Activated naive CD4-positive, alpha-beta T cell treated with anti-CD3 and anti-CD28 coated beads, Interleukin-2, amount 10 ng/mL, durations not matched to agents 7 days and 5 days (primary cell): ENCODE data around the gene PRKD2.

Experiments
- CTCF ChIA-PET: fragments of 350-600 bp; sonication (Branson Sonifier 250); formaldehyde crosslinking; loops from one replicate; lab custom pipeline; 2021; ENCODE audit warnings: antibody characterized with exemption; lab: Charles Lee
- DNase-seq: peaks from one replicate; pipeline ENCODE4 v3.0.0-alpha.2; 2020
- H3K27ac Mint-ChIP-seq: one replicate; pipeline ENCODE4 v1.8.0; 2021; ENCODE audit warnings: mild to moderate bottlenecking, moderate library complexity, mixed read lengths
- H3K27me3 Mint-ChIP-seq: one replicate; pipeline ENCODE4 v1.8.0; 2021; ENCODE audit warnings: mild to moderate bottlenecking, mixed read lengths
- H3K36me3 Mint-ChIP-seq: one replicate; pipeline ENCODE4 v1.8.0; 2021; ENCODE audit warnings: mixed read lengths
- H3K4me1 Mint-ChIP-seq: one replicate; pipeline ENCODE4 v1.8.0; 2021; ENCODE audit warnings: mixed read lengths
- H3K4me3 Mint-ChIP-seq: one replicate; pipeline ENCODE4 v1.8.0; 2021; ENCODE audit warnings: mild to moderate bottlenecking, moderate library complexity, mixed read lengths
- H3K9me3 Mint-ChIP-seq: one replicate; pipeline ENCODE4 v1.8.0; 2021; ENCODE audit warnings: mixed read lengths

PRKD2 gene

DNA sequence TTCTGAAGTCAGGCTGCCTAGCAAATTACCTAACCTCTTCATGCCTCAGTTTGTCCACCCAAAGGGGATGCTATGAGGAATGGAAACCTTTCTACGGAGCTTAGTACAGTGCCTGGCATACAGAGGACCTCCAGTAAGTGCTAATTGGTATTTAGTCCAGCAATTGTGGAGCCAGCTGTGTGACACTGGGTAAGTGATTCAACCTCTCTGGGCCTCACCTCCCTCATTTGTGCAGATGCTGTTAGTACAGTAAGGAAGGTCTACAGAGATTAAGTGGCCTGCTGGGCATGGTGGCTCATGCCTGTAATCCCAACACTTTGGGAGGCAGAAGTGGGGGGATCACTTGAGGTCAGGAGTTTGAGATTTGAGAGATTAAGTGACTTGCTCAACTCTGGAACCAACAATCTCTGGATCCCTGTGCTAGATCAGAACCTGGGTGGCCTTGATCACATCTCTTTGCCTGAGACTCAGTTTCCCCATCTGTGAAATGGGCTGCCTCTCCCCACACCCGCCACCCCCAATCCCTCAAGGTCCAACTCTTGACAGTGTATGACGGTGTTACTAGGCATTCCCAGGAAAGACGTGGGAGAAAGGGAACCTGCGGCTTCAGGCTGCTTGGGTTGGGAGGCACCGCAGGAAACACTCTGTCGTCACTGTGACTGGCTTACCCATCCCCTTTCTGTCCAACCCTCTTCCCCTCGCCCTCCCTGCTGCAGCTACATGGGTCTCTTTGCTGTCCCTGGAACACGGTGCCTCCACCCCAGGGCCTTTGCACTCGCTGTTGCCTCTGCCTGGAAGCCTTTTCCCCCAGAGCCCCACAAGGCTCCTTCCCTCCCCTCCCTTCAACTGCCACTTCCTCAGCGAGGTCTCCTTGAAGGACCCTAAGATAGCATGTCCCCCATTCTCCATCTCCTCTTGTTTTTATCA lies 18.3 kb downstream of the PRKD2 start:
- no peaks in the 10 kb centered on the region for H3K4me1 Mint-ChIP-seq
- DNase-seq, result no peak
- peaks cover 65% of the 10 kb centered on the region for H3K36me3 Mint-ChIP-seq
- H3K27ac Mint-ChIP-seq, result peak overlapping the region; percentile 55
- CTCF ChIA-PET, result no interaction called here
- H3K27me3 Mint-ChIP-seq, result no peaks in the 10 kb centered on the region
- no peaks in the 10 kb centered on the region for H3K9me3 Mint-ChIP-seq
- no peak overlapping the region for H3K4me3 Mint-ChIP-seq

DNA sequence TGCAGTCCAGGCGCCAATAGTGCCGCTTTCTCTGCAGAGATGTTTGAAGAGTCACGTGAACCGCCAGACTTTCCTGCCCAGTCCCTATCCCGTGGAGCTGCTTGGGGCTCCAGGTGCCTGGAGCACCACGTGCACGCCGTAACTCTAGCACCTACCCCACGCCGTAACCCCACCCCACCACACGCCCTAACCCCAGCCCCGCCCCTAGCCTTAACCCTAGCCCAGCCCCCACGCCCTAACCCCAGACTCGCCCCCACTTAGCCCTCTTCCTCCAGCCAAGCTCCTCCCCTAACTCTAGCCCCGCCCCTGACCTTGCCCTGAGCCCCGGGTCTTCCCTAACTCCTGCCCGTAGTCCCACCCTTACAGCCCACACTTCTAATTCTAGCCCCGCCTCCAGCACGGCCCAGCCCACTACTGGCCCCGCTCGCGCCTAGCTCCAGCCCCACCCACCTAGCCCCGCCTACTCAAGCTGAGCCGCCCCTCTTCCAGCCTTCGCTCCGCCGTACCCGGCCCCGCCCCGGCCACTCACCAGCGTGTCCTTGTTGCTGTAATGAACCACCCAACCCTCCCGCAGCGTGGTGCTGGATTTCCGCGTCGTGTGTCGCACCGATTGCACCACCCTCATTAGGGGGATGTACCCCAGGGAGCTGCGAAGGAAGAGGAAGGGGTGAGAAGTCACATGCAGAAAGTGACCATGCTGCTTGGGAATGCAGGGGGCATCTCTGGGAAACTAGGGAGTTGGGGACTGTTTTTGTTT lies 19.5 kb downstream of the PRKD2 start:
- no peaks in the 10 kb centered on the region for H3K4me1 Mint-ChIP-seq
- no peaks in the 10 kb centered on the region for H3K27me3 Mint-ChIP-seq
- H3K9me3 Mint-ChIP-seq, result no peaks in the 10 kb centered on the region
- H3K27ac Mint-ChIP-seq, result no peak overlapping the region
- peaks cover 73% of the 10 kb centered on the region for H3K36me3 Mint-ChIP-seq
- no peak overlapping the region for H3K4me3 Mint-ChIP-seq
- peak; percentile 51 for DNase-seq
- CTCF ChIA-PET, result no interaction called here

DNA sequence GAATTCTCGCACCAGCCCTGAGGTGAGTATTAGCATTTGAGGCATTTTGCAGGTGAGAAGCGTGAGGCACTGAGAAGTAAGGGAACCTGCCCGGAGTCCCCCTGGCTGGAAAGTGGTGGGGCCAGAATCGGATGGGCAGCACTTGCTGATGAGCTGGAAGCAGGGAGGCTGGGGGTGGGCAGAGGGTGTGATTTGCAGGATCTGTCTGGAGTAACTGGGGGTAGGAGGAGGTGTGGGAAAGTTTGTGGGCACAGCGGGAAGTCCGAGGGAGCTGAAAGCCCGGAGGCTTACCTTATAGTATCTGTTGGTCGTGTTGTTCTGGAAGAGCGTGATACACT lies 20.1 kb downstream of the PRKD2 start:
- Mint-ChIP-seq H3K4me3 (no peak overlapping the region), H3K27me3 (no peaks in the 10 kb centered on the region), H3K9me3 (no peaks in the 10 kb centered on the region), H3K36me3 (peaks cover 74% of the 10 kb centered on the region), H3K27ac (no peak overlapping the region), H3K4me1 (no peaks in the 10 kb centered on the region)
- CTCF ChIA-PET, result no interaction called here
- no peak for DNase-seq

DNA sequence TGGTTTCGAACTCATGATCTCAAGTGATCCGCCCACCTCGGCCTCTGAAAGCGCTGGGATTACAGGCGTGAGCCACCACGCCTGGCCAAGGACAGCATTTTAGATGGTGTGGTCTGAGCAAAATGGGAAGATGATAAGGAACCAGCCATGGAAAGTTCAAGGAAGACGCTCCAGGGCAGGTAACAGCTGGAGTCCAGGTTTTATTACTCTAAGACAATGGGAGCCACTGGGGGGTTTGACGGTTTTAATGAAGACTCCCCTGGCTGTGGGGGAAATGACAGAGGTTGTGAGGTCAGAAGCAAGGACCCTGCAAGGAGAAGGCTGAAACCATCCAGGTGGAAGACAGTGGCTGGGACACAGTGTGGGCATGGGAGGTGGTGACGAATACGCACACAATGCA lies 20.9 kb downstream of the PRKD2 start:
- H3K36me3 Mint-ChIP-seq, result peaks cover 76% of the 10 kb centered on the region
- H3K27me3 Mint-ChIP-seq, result no peaks in the 10 kb centered on the region
- H3K4me3 Mint-ChIP-seq, result no peak overlapping the region
- no peaks in the 10 kb centered on the region for H3K4me1 Mint-ChIP-seq
- no peaks in the 10 kb centered on the region for H3K9me3 Mint-ChIP-seq
- no peak for DNase-seq
- H3K27ac Mint-ChIP-seq, result no peak overlapping the region
- CTCF ChIA-PET, result no interaction called here

DNA sequence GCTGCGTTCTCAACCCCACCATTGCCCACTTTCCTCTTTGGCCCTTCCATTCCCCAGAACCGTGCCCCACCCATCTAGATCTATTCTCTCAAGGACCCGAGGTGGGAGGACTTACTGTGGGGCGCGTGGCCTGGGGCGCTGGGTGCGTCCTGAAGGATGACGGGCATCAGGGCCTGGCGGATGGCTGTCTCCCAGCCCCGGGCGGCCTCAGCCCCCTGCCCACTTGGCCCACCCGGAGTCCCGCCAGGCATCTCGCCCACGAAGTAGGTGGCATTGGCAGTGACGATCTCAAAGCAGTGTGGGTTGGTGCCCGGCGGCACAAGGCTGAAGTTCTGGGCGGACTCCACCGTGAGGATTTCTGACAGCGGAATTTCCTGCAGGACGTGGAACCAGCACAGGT lies 23.2 kb downstream of the PRKD2 start:
- no peak for DNase-seq
- Mint-ChIP-seq H3K27me3 (no peaks in the 10 kb centered on the region), H3K4me1 (no peaks in the 10 kb centered on the region), H3K4me3 (no peak overlapping the region), H3K27ac (no peak overlapping the region), H3K9me3 (no peaks in the 10 kb centered on the region), H3K36me3 (peaks cover 82% of the 10 kb centered on the region)
- CTCF ChIA-PET, result no interaction called here

DNA sequence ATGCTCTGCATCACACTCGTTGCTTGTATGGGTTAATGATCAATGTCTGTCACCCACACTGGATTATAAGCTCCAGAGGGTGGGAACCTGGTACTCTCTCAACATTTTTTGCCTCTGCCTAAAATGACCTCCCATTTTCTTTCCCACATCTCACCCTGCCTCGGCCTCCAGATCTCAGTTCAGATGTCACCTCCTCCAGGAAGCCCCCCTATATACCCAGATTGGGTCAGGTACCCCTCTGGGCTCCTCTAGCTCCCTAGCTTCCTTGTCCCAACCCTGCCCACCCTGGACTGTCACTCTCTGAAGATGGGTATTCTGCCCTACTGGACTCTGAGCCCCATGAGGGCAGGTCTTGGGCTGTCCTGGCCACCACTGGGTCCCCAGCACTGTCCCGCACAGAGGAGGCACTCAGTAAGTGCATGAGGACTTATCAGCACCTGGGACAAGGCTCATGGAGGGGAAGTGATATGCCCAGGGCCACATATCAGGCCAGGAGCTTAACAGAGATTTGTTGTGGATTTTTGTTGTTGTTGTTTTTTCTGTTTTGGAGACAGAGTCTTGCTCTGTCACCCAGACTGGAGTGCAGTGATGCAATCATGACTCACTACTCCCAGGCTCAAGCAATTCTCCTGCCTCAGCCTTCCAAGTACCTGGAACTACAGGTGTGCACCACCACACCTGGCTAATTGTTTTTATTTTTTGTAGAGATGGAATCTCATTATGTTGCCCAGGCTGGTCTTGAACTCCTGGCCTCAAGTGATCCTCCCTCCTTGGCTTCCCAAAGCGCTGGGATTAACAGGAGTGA lies 23.8 kb downstream of the PRKD2 start:
- CTCF ChIA-PET, result no interaction called here

DNA sequence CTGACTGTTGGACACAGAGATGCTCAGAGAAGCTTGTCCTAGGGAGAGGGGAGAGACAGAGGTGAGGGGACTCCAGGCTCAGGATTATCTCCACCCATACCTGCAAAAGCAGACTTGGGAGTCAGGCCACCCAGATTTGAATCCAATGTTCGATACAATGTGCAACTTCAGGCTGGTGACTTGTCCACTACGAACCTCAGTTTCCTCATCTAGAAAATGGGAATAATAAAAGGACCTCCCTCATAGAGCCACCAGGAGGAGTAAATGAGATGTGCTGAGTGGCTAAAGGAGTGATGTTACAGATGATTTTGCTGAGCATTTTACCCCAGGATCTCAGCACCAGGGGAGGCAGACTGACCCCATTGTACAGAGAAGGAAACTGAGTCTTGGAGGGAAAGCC lies 25.0 kb downstream of the PRKD2 start:
- Mint-ChIP-seq H3K9me3 (no peaks in the 10 kb centered on the region), H3K27ac (no peak overlapping the region), H3K27me3 (no peaks in the 10 kb centered on the region), H3K36me3 (peaks cover 77% of the 10 kb centered on the region), H3K4me1 (no peaks in the 10 kb centered on the region), H3K4me3 (no peak overlapping the region)
- DNase-seq, result no peak
- CTCF ChIA-PET, result interaction anchor here (1.3 to 2.0 kb wide), 3 partner anchors 13 to 79 kb away, joined by 4 to 6 read pairs (median 4); no protein-coding TSS in a partner anchor

More for the DNA sequence above, 23.8 kb downstream of the PRKD2 start:
- Mint-ChIP-seq H3K4me3 (no peak overlapping the region), H3K27me3 (no peaks in the 10 kb centered on the region), H3K9me3 (no peaks in the 10 kb centered on the region), H3K27ac (no peak overlapping the region), H3K36me3 (peaks cover 78% of the 10 kb centered on the region), H3K4me1 (no peaks in the 10 kb centered on the region)
- no peak for DNase-seq

DNA sequence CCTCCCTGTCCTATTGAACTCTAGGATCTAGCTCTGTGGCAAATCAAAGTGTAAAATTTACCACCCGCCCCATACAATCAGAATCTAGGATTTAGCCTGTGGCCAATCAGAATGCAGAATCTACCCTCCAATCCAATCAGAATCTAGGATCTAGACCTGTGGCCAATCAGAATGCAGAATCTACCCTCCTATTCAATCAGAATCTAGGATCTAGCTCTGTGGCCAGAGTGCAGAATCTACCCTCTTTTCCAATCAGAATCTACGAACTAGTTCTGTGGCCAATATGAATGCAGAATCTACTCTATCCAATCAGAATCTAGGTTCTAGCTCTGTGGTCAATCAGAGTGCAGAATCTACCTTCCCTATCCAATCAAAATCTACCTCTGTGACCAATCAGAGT lies 25.8 kb downstream of the PRKD2 start:
- CTCF ChIA-PET, result interaction anchor here (1.0 to 2.0 kb wide), 6 partner anchors 14 to 78 kb away, joined by 3 to 6 read pairs (median 4); no protein-coding TSS in a partner anchor
- H3K4me1 Mint-ChIP-seq, result no peaks in the 10 kb centered on the region

DNA sequence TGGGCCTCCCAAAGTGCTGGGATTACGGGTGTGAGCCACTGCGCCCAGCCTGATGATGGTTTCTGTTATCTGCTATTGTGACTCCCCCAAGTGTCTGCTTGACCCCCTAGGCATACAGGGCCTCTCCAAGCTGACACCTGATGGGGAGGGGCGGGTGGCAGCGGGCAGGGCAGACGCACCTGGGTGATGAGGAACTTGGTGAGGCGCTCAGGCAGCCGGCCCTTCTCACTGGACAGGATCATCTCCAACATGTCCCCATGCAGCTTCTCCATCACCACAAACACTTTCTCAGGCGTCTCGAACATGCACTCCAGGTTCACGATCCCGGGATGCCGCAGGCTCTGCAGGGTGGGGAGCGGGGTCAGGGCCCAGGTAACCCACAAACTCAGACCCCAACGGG lies 27.6 kb downstream of the PRKD2 start:
- Mint-ChIP-seq H3K4me3 (no peak overlapping the region), H3K27ac (no peak overlapping the region), H3K9me3 (no peaks in the 10 kb centered on the region), H3K36me3 (peaks cover 76% of the 10 kb centered on the region), H3K4me1 (no peaks in the 10 kb centered on the region), H3K27me3 (no peaks in the 10 kb centered on the region)
- CTCF ChIA-PET, result no interaction called here
- no peak for DNase-seq

More for the DNA sequence above, 25.8 kb downstream of the PRKD2 start:
- Mint-ChIP-seq H3K9me3 (no peaks in the 10 kb centered on the region), H3K36me3 (peaks cover 74% of the 10 kb centered on the region), H3K27me3 (no peaks in the 10 kb centered on the region), H3K4me3 (no peak overlapping the region), H3K27ac (peak overlapping the region; percentile 7)
- DNase-seq, result no peak

DNA sequence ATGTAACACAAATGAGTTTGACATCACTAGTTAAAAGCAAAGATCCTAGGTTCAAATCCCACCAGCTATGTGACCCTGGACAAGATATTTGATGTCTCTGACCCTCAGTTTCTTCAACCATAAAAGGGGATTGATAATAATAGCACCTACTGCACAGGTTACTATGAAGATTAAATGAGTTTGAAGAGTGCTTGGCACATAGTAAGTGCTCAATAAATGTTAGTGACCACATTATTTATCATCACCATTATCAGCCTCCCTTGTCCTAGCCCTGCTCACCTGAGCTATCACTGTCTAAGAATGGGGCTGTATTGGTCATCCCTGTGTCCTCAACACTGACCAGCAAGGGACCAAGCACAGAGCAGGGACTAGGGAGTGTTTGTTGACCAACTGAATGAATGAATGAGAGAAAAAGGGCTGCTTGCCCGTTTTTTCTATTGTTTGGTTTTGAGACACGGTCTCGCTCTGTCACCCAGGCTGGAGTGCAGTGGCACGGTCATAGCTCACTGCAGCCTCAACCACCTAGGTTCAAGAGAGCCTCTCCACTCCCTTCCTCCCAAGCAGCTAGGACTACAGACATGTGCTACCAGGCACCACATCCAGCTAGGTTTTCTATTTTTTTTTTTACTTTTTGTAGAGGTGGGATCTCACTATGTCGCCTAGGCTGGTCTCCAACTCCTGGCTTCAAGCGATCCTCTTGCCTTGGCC lies 29.3 kb downstream of the PRKD2 start:
- peaks cover 68% of the 10 kb centered on the region for H3K36me3 Mint-ChIP-seq
- no peaks in the 10 kb centered on the region for H3K27me3 Mint-ChIP-seq
- no peak overlapping the region for H3K4me3 Mint-ChIP-seq
- DNase-seq, result no peak
- H3K9me3 Mint-ChIP-seq, result no peaks in the 10 kb centered on the region
- H3K4me1 Mint-ChIP-seq, result no peaks in the 10 kb centered on the region
- CTCF ChIA-PET, result interaction anchor here (1.0 to 1.2 kb wide), 2 partner anchors 25 to 42 kb away, joined by 3 to 4 read pairs; no protein-coding TSS in a partner anchor
- peak overlapping the region; percentile 42 for H3K27ac Mint-ChIP-seq

DNA sequence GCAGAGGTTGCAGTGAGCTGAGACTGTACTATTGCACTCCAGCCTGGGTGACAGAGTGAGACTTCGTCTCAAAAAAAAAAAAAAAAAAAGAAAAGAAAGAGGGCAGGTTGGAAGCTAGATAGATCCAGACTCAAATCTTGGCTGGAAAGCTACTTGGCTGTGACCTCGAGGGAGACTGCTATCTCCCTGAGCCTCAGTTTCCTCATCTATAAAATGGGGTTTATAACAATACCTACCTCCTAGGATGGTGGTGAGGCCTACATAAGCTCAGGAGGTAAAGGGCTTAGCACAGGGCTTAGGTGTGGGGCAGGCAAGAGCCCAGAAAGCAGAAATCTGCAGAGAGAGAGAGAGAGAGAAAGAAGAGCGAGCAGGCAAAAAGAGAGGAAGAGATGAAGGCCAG lies 31.7 kb downstream of the PRKD2 start:
- Mint-ChIP-seq H3K4me1 (no peaks in the 10 kb centered on the region), H3K27ac (no peak overlapping the region), H3K9me3 (no peaks in the 10 kb centered on the region), H3K36me3 (peaks cover 57% of the 10 kb centered on the region), H3K4me3 (no peak overlapping the region), H3K27me3 (no peaks in the 10 kb centered on the region)
- DNase-seq, result no peak
- CTCF ChIA-PET, result no interaction called here

DNA sequence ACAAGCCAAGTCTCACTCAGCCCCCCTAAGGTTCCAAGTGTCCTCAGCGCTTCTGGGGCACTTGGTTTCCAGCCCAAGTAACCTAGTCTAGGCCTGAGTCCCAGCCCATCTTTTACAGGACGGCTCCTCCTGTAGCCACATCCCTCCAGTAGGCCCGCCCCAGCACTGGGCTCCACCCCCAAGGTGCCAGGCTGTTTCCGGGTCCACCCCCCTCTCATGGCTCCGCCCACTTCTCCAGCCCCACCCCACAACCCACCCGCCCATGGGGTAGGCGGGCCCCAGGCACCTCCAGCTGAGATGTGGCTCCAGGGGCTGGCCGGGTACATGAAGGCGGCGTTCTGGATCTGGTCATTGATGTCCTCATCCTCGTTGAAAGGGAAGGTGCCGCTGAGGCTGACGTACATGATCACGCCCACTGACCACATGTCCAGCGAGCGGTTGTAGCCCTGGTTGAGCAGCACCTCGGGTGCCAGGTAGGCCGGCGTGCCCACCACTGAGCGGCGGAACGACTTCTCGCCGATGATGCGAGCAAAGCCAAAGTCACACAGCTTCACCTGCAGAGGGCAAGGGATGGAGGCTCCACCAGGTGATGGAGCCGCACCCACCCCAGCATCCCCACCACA lies 38.7 kb downstream of the PRKD2 start:
- H3K4me1 Mint-ChIP-seq, result peaks cover 11% of the 10 kb centered on the region
- no peaks in the 10 kb centered on the region for H3K27me3 Mint-ChIP-seq
- CTCF ChIA-PET, result no interaction called here
- H3K36me3 Mint-ChIP-seq, result peaks cover 73% of the 10 kb centered on the region
- no peak overlapping the region for H3K4me3 Mint-ChIP-seq
- H3K27ac Mint-ChIP-seq, result no peak overlapping the region
- DNase-seq, result peak; percentile 74
- no peaks in the 10 kb centered on the region for H3K9me3 Mint-ChIP-seq
